Fibroblast of the aortic adventitia (primary cell): ENCODE measurements around the gene SIM2. TPM values are rescaled to one million over a fixed set of nuclear protein-coding genes. Genes with fewer than 3 reads are reported as not detected.

Source experiments
- DNase-seq: peaks from one replicate; pipeline ENCODE4 v3.0.0-alpha.2; 2010; ENCODE audit warnings: low read depth
- H3K4me3 ChIP-seq: 2 replicates; pipeline ENCODE4 v1.5.1; 2011; ENCODE audit warnings: low read depth, mild to moderate bottlenecking, control low read depth, low read length, moderate library complexity
- CTCF ChIP-seq: IDR thresholded peaks from 2 replicates; pipeline ENCODE4 v1.5.1; 2011; ENCODE audit warnings: mild to moderate bottlenecking, low read length, control low read depth, inconsistent platforms; ENCODE audit not compliant: insufficient read depth
- total RNA-seq: library from RNA; depleted of rRNA; stranded (reverse); fragments of >200 nt; gene quantifications from 2 replicates; pipeline ENCODE4 v1.2.3, GENCODE V29; 2012; ENCODE audit warnings: low replicate concordance

SIM2 gene
- total RNA-seq, 1 donor: 0.18 TPM

- no peak for TF ChIP-seq CTCF
- no peak for DNase-seq
- no peak overlapping the region for H3K4me3 ChIP-seq
These were observed 26.2 kb upstream of the SIM2 start for GRCh38 chr21:36672737-36673136.

GRCh38 chr21:36676039-36676950 is 22.6 kb upstream of the SIM2 start:
- no peak for TF ChIP-seq CTCF
- DNase-seq: no peak
- no peak overlapping the region for H3K4me3 ChIP-seq

- TF ChIP-seq CTCF: no peak
- DNase-seq: no peak
- H3K4me3 ChIP-seq: no peak overlapping the region
These were observed 21.5 kb upstream of the SIM2 start for GRCh38 chr21:36677443-36677842.

GRCh38 chr21:36678538-36678937 is 20.4 kb upstream of the SIM2 start:
- TF ChIP-seq CTCF: no peak
- no peak for DNase-seq
- no peak overlapping the region for H3K4me3 ChIP-seq

GRCh38 chr21:36681117-36681631 is 17.7 kb upstream of the SIM2 start:
- H3K4me3 ChIP-seq: no peak overlapping the region
- TF ChIP-seq CTCF: no peak
- DNase-seq: no peak

- no peak for TF ChIP-seq CTCF
- DNase-seq: no peak
- H3K4me3 ChIP-seq: no peak overlapping the region
These were observed 13.8 kb upstream of the SIM2 start for GRCh38 chr21:36684957-36685714.
